ENCODE measurements around the gene CPPED1. TPM values are rescaled to one million over a fixed set of nuclear protein-coding genes. Genes with fewer than 3 reads are reported as not detected.

Gene CPPED1
- total RNA-seq, 1 donor from 2014 or later: 9.7 TPM

- TF ChIP-seq EZH2 (IDR thresholded peaks at IDR 0.05) (no peak), EZH2phosphoT487 (IDR thresholded peaks at IDR 0.05) (no peak), CTCF (IDR thresholded peaks at IDR 0.05) (no peak)
- Mint-ChIP-seq H3K36me3 (no peaks in the 10 kb centered on the region), H3K27ac (no peak overlapping the region), H3K9me3 (peaks cover 7% of the 10 kb centered on the region), H3K4me3 (no peak overlapping the region), H3K27me3 (ENCODE audit: insufficient read depth, low read depth) (peaks cover 4% of the 10 kb centered on the region), H3K4me1 (peaks cover 3% of the 10 kb centered on the region)
- Histone ChIP-seq H3K36me3 (no peaks in the 10 kb centered on the region), H3K79me2 (ENCODE audit: low read depth) (no peaks in the 10 kb centered on the region), H3F3A (ENCODE audit: low read depth) (no peaks in the 10 kb centered on the region), H3K27me3 (no peaks in the 10 kb centered on the region), H3K4me3 (no peak overlapping the region), H2AFZ (replicated peaks) (no peak overlapping the region), H3K27ac (no peak overlapping the region), H3K9ac (no peak overlapping the region), H3K4me1 (peaks cover 11% of the 10 kb centered on the region), H4K20me1 (ENCODE audit: low read depth) (no peaks in the 10 kb centered on the region), H3K9me3 (ENCODE audit: low read depth) (no peaks in the 10 kb centered on the region), H3K4me2 (no peak overlapping the region)
- no peak for DNase-seq (ENCODE audit: low spot score)
These were observed 126.2 kb downstream of the CPPED1 start for GRCh38 chr16:12677502-12677901.

GRCh38 chr16:12675852-12676251, 127.8 kb downstream of the CPPED1 start:
- Histone ChIP-seq H3K4me1 (peaks cover 11% of the 10 kb centered on the region), H3K9ac (no peak overlapping the region), H2AFZ (replicated peaks) (no peak overlapping the region), H3K27ac (no peak overlapping the region), H3K36me3 (no peaks in the 10 kb centered on the region), H3K79me2 (ENCODE audit: low read depth) (no peaks in the 10 kb centered on the region), H3K27me3 (no peaks in the 10 kb centered on the region), H4K20me1 (ENCODE audit: low read depth) (no peaks in the 10 kb centered on the region), H3K4me2 (no peak overlapping the region), H3K4me3 (no peak overlapping the region), H3F3A (ENCODE audit: low read depth) (no peaks in the 10 kb centered on the region), H3K9me3 (ENCODE audit: low read depth) (no peaks in the 10 kb centered on the region)
- no peaks in the 10 kb centered on the region for H3K36me3 Mint-ChIP-seq
- TF ChIP-seq CTCF (IDR thresholded peaks at IDR 0.05): no peak
- no peak for TF ChIP-seq EZH2phosphoT487 (IDR thresholded peaks at IDR 0.05)
- TF ChIP-seq EZH2 (IDR thresholded peaks at IDR 0.05): no peak
- no peak overlapping the region for H3K4me3 Mint-ChIP-seq
- H3K4me1 Mint-ChIP-seq: peaks cover 3% of the 10 kb centered on the region
- peaks cover 7% of the 10 kb centered on the region for H3K9me3 Mint-ChIP-seq
- no peak for DNase-seq (ENCODE audit: low spot score)
- H3K27me3 Mint-ChIP-seq (ENCODE audit: insufficient read depth, low read depth): peaks cover 2% of the 10 kb centered on the region
- H3K27ac Mint-ChIP-seq: no peak overlapping the region

- Mint-ChIP-seq H3K36me3 (no peaks in the 10 kb centered on the region), H3K9me3 (peaks cover 7% of the 10 kb centered on the region), H3K27ac (no peak overlapping the region), H3K4me3 (no peak overlapping the region), H3K27me3 (ENCODE audit: insufficient read depth, low read depth) (peaks cover 2% of the 10 kb centered on the region), H3K4me1 (peaks cover 3% of the 10 kb centered on the region)
- peaks cover 10% of the 10 kb centered on the region for H3K4me1 ChIP-seq
- H3K4me3 ChIP-seq: no peak overlapping the region
- no peak overlapping the region for H3K4me2 ChIP-seq
- no peak for TF ChIP-seq EZH2 (IDR thresholded peaks at IDR 0.05)
- no peak for TF ChIP-seq CTCF (IDR thresholded peaks at IDR 0.05)
- TF ChIP-seq EZH2phosphoT487 (IDR thresholded peaks at IDR 0.05): no peak
- no peak overlapping the region for H3K9ac ChIP-seq
- H2AFZ ChIP-seq (replicated peaks): no peak overlapping the region
- no peaks in the 10 kb centered on the region for H3F3A ChIP-seq (ENCODE audit: low read depth)
- no peak for DNase-seq (ENCODE audit: low spot score)
- H4K20me1 ChIP-seq (ENCODE audit: low read depth): no peaks in the 10 kb centered on the region
- no peaks in the 10 kb centered on the region for H3K36me3 ChIP-seq
- H3K79me2 ChIP-seq (ENCODE audit: low read depth): no peaks in the 10 kb centered on the region
- H3K27ac ChIP-seq: no peak overlapping the region
- no peaks in the 10 kb centered on the region for H3K27me3 ChIP-seq
- H3K9me3 ChIP-seq (ENCODE audit: low read depth): no peaks in the 10 kb centered on the region
These were observed 128.6 kb downstream of the CPPED1 start for GRCh38 chr16:12675046-12675445.
